NCI-H1694 treated with DMSO at 0.1 percent for 48 hours (cell line): Measurements from ENCODE around the gene DHX40.
A peak's percentile ranks its signal among the peaks of the same experiment; 100 is the strongest.
"Not testable (repeated sequence)": the region's sequence is repeated elsewhere in the genome, so short reads cannot be mapped to it uniquely, and the experiment has no call there.

Experiments
- DNase-seq: peaks from one replicate; lab custom pipeline; 2025; lab: John Stamatoyannopoulos, UW

Gene DHX40

GRCh38 chr17:59558953-59559352 lies 6.5 kb upstream of the DHX40 start:
- peak; percentile 12 for DNase-seq

GRCh38 chr17:59561042-59561441 lies 4.4 kb upstream of the DHX40 start:
- DNase-seq = peak; percentile 20

GRCh38 chr17:59565959-59566324 lies 532 bp downstream of the DHX40 start:
- peak; percentile 73 for DNase-seq

- DNase-seq = not testable (repeated sequence)
Measured at GRCh38 chr17:59569151-59569550, 3.7 kb downstream of the DHX40 start.

- DNase-seq = no peak
Measured at GRCh38 chr17:59572301-59572924, 7.0 kb downstream of the DHX40 start.

- not testable (repeated sequence) for DNase-seq
Measured at GRCh38 chr17:59584168-59584567, 18.8 kb downstream of the DHX40 start.

- DNase-seq = no peak
Measured at GRCh38 chr17:59600169-59600568, 34.8 kb downstream of the DHX40 start.

- no peak for DNase-seq
Measured at GRCh38 chr17:59601130-59601529, 35.7 kb downstream of the DHX40 start.

- DNase-seq = no peak
Measured at GRCh38 chr17:59607061-59607460, 41.7 kb downstream of the DHX40 start.

- peak; percentile 15 for DNase-seq
Measured at GRCh38 chr17:59607817-59608403, 42.5 kb downstream of the DHX40 start.

GRCh38 chr17:59611503-59611902 lies 46.1 kb downstream of the DHX40 start:
- DNase-seq = no peak

GRCh38 chr17:59616253-59616920 lies 51.0 kb downstream of the DHX40 start:
- no peak for DNase-seq

- DNase-seq = no peak
Measured at GRCh38 chr17:59617156-59617732, 51.8 kb downstream of the DHX40 start.

GRCh38 chr17:59619035-59619297 lies 53.6 kb downstream of the DHX40 start:
- no peak for DNase-seq

GRCh38 chr17:59619298-59620063 lies 54.1 kb downstream of the DHX40 start, which contains the start of gene CLTC:
TSS of gene CLTC (plus strand) at chr17:59619895. CDS start at chr17:59620132, 237 bp downstream.
- DNase-seq = peak; percentile 96

- DNase-seq = no peak
Measured at GRCh38 chr17:59620064-59620359, 54.6 kb downstream of the DHX40 start.

- DNase-seq = no peak
Measured at GRCh38 chr17:59620518-59621259, 55.3 kb downstream of the DHX40 start.

- DNase-seq = no peak
Measured at GRCh38 chr17:59621771-59622170, 56.4 kb downstream of the DHX40 start.

GRCh38 chr17:59623151-59623550 lies 57.7 kb downstream of the DHX40 start:
- DNase-seq = no peak

GRCh38 chr17:59626756-59627155 lies 61.3 kb downstream of the DHX40 start:
- no peak for DNase-seq

GRCh38 chr17:59627274-59627673 lies 61.9 kb downstream of the DHX40 start:
- no peak for DNase-seq

GRCh38 chr17:59627770-59628171 lies 62.4 kb downstream of the DHX40 start:
- DNase-seq = no peak
